Ecto neural progenitor cell (in vitro differentiated cells): ENCODE data around the gene TATDN3.
A peak's percentile ranks its signal among the peaks of the same experiment; 100 is the strongest.
"Not testable (repeated sequence)": the region's sequence is repeated elsewhere in the genome, so short reads cannot be mapped to it uniquely, and the experiment has no call there.

Experiments used
- DNase-seq: peaks from one replicate; pipeline ENCODE4 v3.0.0-alpha.2; 2018; ENCODE audit warnings: low spot score

Gene TATDN3, protein sequence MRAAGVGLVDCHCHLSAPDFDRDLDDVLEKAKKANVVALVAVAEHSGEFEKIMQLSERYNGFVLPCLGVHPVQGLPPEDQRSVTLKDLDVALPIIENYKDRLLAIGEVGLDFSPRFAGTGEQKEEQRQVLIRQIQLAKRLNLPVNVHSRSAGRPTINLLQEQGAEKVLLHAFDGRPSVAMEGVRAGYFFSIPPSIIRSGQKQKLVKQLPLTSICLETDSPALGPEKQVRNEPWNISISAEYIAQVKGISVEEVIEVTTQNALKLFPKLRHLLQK

GRCh38 chr1:212791676-212792395 is at the start of gene TATDN3, which contains the start of gene NSL1:
TSS of gene TATDN3 (plus strand) at chr1:212791894. CDS start at chr1:212791922, 28 bp downstream.
TSS of gene NSL1 (minus strand) at chr1:212791777. CDS start at chr1:212791763, 14 bp downstream.
- peak; percentile 97 for DNase-seq

DNA sequence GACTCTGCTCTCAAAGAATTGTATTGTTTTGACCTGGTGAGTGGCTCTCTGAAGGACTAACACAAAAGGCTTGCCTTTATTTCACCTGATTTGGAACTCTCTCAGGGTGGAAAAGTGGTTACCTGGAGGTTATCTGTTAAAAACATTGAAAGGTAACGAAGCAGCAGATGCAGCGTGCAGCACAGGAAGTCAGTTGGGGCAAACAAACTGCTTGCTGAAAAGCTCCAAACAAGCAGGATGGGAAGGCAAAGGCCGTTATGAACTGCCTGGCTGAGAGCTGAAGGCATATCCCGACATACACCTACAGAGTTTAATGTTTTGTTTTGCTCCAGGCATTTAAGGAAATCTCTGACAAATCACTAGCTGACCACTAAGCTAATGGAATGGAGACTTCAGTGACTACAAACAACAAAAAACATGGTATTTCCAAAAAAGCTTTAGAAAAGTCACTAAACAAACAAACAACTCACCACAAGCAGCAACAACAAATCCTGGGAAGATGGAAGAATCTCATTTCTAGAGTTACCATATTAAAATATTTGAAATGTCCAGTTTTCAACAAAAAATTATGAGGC is 47.7 kb upstream of the TATDN3 start:
- DNase-seq: no peak

DNA sequence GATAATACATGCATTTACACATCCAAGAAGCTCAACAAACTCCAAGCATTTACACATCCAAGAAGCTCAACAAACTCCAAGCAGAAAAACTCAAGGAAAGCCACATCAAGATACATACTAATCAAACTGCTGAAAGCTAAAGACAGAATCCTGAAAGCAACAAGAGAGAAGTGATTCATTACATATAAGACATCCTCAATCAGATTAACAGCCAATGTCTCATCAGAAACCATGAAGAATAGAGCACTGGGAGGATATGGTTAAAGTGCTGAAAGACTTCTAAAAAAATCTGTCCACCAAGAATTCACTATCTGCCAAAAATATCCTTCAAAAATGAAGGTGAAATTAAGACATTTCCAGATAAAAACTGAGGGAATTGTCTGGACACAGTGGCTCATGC is 46.4 kb upstream of the TATDN3 start:
- DNase-seq: no peak

- DNase-seq: no peak
Observed at GRCh38 chr1:212746546-212746945, 45.1 kb upstream of the TATDN3 start.

- DNase-seq: no peak
Observed at GRCh38 chr1:212749821-212750535, 41.7 kb upstream of the TATDN3 start.

DNA sequence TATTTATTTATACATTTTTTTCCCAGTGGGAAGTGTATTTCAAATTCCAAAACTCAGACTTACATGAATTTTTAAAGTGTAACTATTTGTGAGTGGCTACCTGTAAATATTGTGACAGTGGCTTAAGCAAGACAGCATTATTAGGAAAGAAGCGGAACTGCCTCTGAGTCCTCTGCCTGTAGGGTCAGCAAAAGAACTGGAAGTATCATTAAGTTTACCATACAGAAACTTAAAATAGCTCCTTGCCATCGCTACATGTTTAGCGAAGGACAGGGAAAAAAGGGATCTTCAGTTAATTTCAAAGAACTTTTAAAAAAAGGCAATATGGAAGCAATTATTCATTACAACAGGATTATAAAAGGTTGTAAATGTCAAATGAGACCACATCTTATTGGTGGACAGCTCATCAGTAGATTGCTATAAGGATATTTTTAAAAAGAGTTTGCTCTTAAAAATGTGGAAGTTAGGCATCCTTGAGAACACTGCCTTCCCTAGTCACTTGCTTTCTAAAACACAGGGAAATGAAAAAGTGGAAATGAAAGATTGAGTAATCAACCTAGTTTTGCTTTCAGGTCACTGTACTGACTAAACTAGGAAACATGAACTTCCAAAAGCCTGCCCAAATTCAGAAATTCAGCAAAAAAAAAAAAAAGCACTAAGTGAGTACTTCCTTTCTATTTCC is 39.3 kb upstream of the TATDN3 start:
- no peak for DNase-seq

DNA sequence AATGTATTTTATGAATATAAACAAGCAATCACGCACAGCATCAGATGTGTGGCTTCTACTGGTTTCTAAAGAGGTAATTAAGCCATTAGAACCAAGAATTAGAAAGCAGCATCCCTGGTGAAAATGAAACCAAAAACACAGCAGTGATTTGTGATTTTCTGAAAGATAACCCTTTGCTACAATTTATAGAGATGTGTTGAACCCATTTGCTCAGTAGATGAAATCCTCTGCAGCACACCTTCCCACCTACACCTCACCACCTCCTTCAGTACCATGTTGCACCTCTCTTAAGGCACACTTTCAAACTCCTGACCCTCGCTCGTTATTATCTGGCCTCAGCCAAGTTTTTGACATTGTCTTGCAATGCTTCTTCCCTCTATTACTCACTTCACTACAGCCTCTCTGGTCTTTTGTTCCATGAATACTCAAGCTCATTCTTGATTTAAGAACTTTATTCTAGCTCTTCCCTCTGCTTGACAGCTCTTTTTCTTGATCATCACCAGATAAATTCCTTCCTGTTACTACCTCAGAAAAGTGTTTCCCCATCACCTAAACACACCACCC is 38.7 kb upstream of the TATDN3 start:
- no peak for DNase-seq

DNA sequence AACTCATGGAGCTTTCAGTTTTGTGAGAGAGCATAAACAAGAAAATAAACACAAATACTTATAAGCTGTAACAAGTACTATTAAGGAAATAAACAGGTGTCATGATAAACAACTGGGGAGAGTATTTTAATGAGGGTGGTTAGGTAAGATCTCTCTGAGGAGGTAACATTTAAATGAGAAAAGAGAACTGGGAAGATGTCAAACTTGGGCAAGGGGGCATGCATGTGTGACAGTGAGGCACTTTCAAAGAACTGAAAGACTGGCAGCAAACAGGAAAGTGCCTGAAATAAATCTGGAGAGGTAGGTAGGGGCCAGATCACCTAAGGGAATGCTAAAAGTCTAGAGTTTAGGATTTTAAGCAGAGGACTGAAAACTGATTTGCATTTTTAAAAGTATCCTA is 37.9 kb upstream of the TATDN3 start:
- DNase-seq: no peak

- no peak for DNase-seq
Observed at GRCh38 chr1:212754193-212754592, 37.5 kb upstream of the TATDN3 start.

GRCh38 chr1:212754680-212755079 is 37.0 kb upstream of the TATDN3 start:
- no peak for DNase-seq

GRCh38 chr1:212759683-212760082 is 32.0 kb upstream of the TATDN3 start:
- no peak for DNase-seq

DNA sequence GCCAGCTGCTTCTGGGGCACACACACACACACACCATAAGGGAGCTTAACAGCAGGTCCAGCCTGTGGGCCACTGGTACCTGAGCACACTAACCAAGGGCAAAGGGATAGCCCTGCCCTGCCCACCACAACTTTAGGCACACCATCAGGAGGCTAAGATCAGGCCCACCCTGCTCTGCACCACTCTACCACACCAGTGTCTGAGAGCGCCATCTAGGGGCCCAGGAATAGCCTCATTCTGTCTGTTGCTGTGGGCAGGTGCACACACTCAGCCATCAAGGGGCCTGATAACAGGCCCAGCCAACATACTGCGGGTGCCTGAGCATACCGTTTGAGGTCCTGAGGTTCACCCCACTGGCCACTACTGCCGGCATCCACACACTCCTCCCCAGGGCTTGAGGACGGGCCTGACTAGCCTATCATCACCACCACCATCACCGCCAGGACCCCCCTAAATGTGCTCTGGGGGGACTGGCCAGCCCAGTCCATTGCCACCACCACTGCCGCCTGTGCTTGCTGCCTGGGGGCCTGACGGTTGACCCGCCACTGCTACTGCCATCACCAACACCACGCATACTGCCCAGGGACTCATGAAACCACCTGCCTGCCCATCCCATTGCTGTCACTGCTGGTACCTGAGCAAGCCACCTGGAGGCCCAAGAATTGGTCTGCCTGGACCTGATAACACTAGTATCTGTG is 31.4 kb upstream of the TATDN3 start:
- DNase-seq: peak; percentile 60

- no peak for DNase-seq
Observed at GRCh38 chr1:212762234-212762633, 29.5 kb upstream of the TATDN3 start.

DNA sequence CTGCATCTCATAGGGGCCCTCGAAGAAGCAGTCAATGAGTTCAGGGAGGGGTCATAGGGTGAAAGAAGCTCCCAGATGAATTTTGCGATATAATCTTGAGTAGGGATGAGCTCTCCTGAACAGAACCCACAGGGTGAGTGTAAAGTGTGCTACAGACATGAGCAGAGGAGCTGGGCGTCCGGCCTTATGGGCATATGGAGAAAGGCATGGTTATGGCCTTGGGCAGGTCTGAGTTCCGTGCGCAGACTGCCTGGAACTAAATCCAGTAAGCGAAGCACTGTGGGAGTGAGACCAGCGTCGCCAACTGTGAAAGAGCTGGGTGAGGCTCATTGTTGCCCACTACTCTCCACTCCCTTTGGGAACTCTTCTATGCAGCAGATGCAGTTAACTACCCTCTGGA is 28.9 kb upstream of the TATDN3 start:
- no peak for DNase-seq

DNA sequence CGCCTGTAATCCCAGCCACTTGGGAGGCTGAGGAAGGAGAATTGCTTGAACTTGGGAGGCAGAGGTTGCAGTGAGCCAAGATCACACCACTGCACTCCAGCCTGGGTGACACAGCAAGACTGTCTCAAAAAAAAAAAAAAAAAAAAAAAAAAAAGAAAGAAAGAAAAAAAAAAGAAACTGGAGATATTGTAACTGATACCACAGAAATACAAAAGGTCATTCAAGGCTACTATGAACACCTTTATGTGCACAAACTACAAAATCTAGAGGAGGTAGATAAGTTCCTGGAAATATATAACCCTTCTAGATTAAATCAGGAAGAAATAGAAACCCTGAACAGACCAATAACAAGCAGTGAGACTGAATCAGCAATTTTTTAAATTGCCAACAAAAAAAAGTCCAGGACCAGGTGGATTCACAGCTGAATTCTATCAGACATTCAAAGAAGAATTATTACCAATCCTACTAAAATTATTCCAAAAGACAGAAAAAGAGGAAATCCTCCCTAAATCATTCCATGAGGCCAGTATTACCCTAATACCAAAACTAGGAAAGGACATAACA is 26.9 kb upstream of the TATDN3 start:
- not testable (repeated sequence) for DNase-seq

GRCh38 chr1:212766825-212767224 is 24.9 kb upstream of the TATDN3 start:
- not testable (repeated sequence) for DNase-seq

DNA sequence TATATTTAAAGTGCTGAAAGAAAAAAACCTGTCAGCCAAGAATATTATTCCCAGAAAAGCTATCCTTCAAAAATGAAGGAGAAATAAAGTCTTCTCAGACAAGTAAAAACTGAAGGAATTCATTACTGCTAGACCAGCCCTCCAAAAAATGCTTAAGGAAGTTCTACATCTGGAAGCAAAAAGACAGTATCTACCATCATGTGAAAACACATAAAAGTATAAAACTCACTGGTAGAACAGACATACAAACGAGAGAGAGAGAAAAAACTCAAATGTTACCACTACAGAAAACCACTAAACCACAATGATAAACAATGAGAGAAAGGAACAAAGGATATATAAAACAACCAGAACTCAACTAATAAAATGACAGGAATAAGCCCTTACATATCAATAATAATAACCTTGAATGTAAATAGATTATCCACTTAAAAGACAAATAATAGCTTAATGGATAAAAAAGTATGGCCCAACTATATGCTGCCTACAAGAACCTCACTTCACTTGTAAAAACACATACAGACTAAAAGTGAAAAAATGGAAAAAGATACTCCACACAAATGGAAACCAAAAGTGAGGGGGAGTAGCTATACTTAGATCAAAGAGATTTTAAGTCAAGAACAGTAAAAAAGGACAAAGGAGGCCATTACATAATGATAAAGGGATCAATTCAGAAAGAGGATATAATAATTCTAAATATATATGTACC is 22.1 kb upstream of the TATDN3 start:
- no peak for DNase-seq

DNA sequence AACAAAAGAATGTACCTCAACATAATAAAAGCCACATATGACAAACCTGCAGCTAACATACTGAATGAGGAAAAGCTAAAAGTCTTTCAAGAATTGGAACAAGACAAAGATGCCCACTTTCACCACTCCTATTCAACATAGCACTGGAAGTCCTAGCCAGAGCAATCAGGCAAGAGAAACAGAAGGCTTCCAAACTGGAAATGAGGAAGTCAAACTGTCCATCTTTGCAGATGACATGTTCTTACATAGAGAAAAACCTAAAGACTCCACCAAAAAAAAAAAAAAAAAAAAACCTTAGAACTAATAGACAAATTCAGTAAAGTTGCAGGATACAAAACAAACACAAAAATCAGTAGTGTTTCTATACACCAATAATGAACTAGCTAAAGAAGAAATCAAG is 20.4 kb upstream of the TATDN3 start:
- no peak for DNase-seq

- no peak for DNase-seq
Observed at GRCh38 chr1:212773011-212773410, 18.7 kb upstream of the TATDN3 start.

DNA sequence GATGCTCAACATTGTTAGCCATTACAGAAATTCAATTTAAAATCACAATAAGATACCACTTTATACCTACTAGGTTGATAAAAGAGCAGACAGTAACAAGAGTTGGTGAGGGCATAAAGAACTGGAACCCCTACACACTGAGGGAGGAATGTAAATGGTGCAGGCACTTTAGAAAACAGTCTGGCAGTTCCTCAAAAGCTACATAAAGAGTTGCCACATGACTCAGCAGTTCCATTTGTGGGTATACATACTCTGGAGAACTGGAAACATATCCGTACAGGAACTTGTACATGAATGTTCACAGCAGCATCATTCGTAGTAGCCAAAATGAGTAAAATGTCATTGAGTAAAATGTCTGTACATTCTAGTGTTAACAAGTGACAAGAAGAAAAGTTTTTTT is 17.1 kb upstream of the TATDN3 start:
- DNase-seq: no peak
